NK-92 (cell line): ENCODE measurements around the gene WDR86.

ENCODE experiments used
- DNase-seq: peaks from one replicate; lab custom pipeline; 2025; ENCODE audit not compliant: unreplicated experiment; lab: John Stamatoyannopoulos, UW

Gene WDR86

GRCh38 chr7:151352512-151352911 lies 57.3 kb downstream of the WDR86 start:
- no peak for DNase-seq

GRCh38 chr7:151351967-151352366 lies 57.9 kb downstream of the WDR86 start:
- no peak for DNase-seq

GRCh38 chr7:151351027-151351426 lies 58.8 kb downstream of the WDR86 start:
- DNase-seq = no peak

- DNase-seq = no peak
Measured at GRCh38 chr7:151349507-151349853, 60.4 kb downstream of the WDR86 start.

GRCh38 chr7:151348970-151349369 lies 60.9 kb downstream of the WDR86 start:
- no peak for DNase-seq

GRCh38 chr7:151347200-151347599 lies 62.6 kb downstream of the WDR86 start:
- DNase-seq = no peak

GRCh38 chr7:151346470-151346769 lies 63.4 kb downstream of the WDR86 start:
- no peak for DNase-seq

- DNase-seq = no peak
Measured at GRCh38 chr7:151345576-151346469, 64.0 kb downstream of the WDR86 start.

GRCh38 chr7:151343516-151343915 lies 66.3 kb downstream of the WDR86 start:
- DNase-seq = no peak

GRCh38 chr7:151342811-151343210 lies 67.0 kb downstream of the WDR86 start:
- no peak for DNase-seq

- no peak for DNase-seq
Measured at GRCh38 chr7:151342102-151342646, 67.7 kb downstream of the WDR86 start.

GRCh38 chr7:151341357-151342101 lies 68.3 kb downstream of the WDR86 start, which contains the start of gene NUB1:
NUB1 (plus strand) TSS chr7:151341812; CDS start chr7:151345350, 3,538 bp downstream.
- peak; percentile 24 for DNase-seq

- DNase-seq = no peak
Measured at GRCh38 chr7:151340794-151341356, 69.0 kb downstream of the WDR86 start.

- DNase-seq = no peak
Measured at GRCh38 chr7:151339651-151340382, 70.0 kb downstream of the WDR86 start.

- no peak for DNase-seq
Measured at GRCh38 chr7:151338809-151339208, 71.0 kb downstream of the WDR86 start.

- DNase-seq = no peak
Measured at GRCh38 chr7:151337346-151337745, 72.5 kb downstream of the WDR86 start.

- DNase-seq = no peak
Measured at GRCh38 chr7:151336027-151336708, 73.7 kb downstream of the WDR86 start.

GRCh38 chr7:151334628-151335027 lies 75.2 kb downstream of the WDR86 start:
- no peak for DNase-seq
